Esophagus muscularis mucosa (tissue), 3 donors: ENCODE data around the gene DTD2.

Experiments
- POLR2A ChIP-seq: fragments of 450-650 bp; IDR thresholded peaks from one replicate; pipeline ENCODE4 v1.6.1; 2017; ENCODE audit warnings: antibody characterized with exemption, moderate library complexity, mild to moderate bottlenecking, low read depth
- TF ChIP-seq, protein P1 (sequence below), 3 experiments: fragments of 200-600 bp in 2 of 3; fragments of 450-650 bp in 1 of 3; sonication (generic) in 2 of 3; IDR thresholded peaks; one replicate each; pipeline ENCODE4 v1.5.1; 2017 to 2019; ENCODE audit warnings: antibody characterized with exemption in 3 of 3, mild to moderate bottlenecking in 2 of 3, moderate library complexity in 1 of 3

GRCh38 chr14:31461545-31461944, 4.2 kb upstream of the DTD2 start:
- no peak for TF ChIP-seq POLR2A
- TF ChIP-seq, protein P1, sequence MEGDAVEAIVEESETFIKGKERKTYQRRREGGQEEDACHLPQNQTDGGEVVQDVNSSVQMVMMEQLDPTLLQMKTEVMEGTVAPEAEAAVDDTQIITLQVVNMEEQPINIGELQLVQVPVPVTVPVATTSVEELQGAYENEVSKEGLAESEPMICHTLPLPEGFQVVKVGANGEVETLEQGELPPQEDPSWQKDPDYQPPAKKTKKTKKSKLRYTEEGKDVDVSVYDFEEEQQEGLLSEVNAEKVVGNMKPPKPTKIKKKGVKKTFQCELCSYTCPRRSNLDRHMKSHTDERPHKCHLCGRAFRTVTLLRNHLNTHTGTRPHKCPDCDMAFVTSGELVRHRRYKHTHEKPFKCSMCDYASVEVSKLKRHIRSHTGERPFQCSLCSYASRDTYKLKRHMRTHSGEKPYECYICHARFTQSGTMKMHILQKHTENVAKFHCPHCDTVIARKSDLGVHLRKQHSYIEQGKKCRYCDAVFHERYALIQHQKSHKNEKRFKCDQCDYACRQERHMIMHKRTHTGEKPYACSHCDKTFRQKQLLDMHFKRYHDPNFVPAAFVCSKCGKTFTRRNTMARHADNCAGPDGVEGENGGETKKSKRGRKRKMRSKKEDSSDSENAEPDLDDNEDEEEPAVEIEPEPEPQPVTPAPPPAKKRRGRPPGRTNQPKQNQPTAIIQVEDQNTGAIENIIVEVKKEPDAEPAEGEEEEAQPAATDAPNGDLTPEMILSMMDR (IDR thresholded peaks at IDR 0.05), result no peak
